Mucosa of descending colon (tissue), 3 donors: ENCODE measurements around the gene CNGA3. TPM values are rescaled to one million over a fixed set of nuclear protein-coding genes. Genes with fewer than 3 reads are reported as not detected.
"Not testable (repeated sequence)": the region's sequence is repeated elsewhere in the genome, so short reads cannot be mapped to it uniquely, and the experiment has no call there.

Experiments
- ATAC-seq: fragments of 200-7000 bp; cut with Tn5 transposase; one replicate; pipeline ENCODE4 v1.9.1; 2020; ENCODE audit warnings: mild to moderate bottlenecking, moderate library complexity
- DNase-seq, 3 donors: peaks; one replicate each; pipeline ENCODE4 v3.0.0-alpha.2; 2020
- H3K36me3 ChIP-seq: fragments of 200-600 bp; one replicate; pipeline ENCODE4 v1.8.0; 2021; ENCODE audit warnings: low read depth, mild to moderate bottlenecking
- H3K4me1 ChIP-seq: fragments of 200-600 bp; one replicate; pipeline ENCODE4 v1.8.0; 2021; ENCODE audit warnings: low read depth, mild to moderate bottlenecking
- H3K4me3 ChIP-seq: fragments of 200-600 bp; one replicate; pipeline ENCODE4 v1.8.0; 2021; ENCODE audit warnings: mild to moderate bottlenecking
- H3K9me3 ChIP-seq: fragments of 200-600 bp; one replicate; pipeline ENCODE4 v1.8.0; 2021; ENCODE audit warnings: mild to moderate bottlenecking
- intact Hi-C, 2 donors: fragments of 100-400 bp; cut with DNase I in 1 of 2; cut with micrococcal nuclease in 1 of 2; formaldehyde crosslinking; loops; one replicate each; pipeline versions ENCODE4 v1.11.0 to v1.11.1; 2022; cut with DNase I, micrococcal nuclease
- total RNA-seq, 3 donors: library from RNA; stranded (reverse); fragmentation: NEBNext Ultra II Directional in 2 of 3; extraction: Animal tissue kit (Norgen Biotek cat#: 25700) in 2 of 3; gene quantifications; one replicate each; pipeline versions ENCODE4 v1.2.1 to v1.2.4, GENCODE V29; 2021 to 2023
- TF ChIP-seq, protein P1 (sequence below): fragments of 200-600 bp; IDR thresholded peaks from one replicate; pipeline ENCODE4 v1.8.0; 2022; ENCODE audit warnings: antibody characterized with exemption, mild to moderate bottlenecking
- donor health status: DM: no; HTN: no; CAD: no; lungs with moderate emphysema.
- donor health status: DM: no; HTN: no; CAD: no.
- donor health status: DM: no; HTN: yes; CAD: no.

CNGA3 gene
- total RNA-seq, 3 donors from 2014 or later, result 0.20 to 3.4 (median 0.63) TPM

DNA sequence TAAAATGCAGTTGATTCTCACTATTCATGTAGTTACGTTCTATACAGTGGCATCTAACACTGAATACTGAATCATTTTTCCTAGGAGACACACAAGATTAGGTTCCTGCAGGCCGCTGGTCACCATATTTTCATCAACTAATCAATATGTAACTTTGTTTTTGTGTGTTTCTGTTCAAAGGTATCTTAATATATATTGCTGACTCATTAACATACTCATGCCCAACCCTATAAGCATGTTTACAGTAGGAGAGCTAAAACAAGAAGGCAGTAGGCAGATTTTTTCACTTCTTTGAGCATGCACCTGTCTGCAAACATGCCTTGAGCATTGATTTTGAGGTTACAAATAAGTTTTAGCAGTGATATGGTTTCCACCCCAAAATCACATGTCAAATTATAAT, 30.3 kb upstream of the CNGA3 start:
- ATAC-seq (no peak), DNase-seq (no peak)
- intact Hi-C loops, result no loop called here
- Histone ChIP-seq H3K4me1 (no peaks in the 10 kb centered on the region), H3K36me3 (no peaks in the 10 kb centered on the region), H3K4me3 (no peak overlapping the region), H3K9me3 (peaks cover 11% of the 10 kb centered on the region)
- TF ChIP-seq, protein P1, sequence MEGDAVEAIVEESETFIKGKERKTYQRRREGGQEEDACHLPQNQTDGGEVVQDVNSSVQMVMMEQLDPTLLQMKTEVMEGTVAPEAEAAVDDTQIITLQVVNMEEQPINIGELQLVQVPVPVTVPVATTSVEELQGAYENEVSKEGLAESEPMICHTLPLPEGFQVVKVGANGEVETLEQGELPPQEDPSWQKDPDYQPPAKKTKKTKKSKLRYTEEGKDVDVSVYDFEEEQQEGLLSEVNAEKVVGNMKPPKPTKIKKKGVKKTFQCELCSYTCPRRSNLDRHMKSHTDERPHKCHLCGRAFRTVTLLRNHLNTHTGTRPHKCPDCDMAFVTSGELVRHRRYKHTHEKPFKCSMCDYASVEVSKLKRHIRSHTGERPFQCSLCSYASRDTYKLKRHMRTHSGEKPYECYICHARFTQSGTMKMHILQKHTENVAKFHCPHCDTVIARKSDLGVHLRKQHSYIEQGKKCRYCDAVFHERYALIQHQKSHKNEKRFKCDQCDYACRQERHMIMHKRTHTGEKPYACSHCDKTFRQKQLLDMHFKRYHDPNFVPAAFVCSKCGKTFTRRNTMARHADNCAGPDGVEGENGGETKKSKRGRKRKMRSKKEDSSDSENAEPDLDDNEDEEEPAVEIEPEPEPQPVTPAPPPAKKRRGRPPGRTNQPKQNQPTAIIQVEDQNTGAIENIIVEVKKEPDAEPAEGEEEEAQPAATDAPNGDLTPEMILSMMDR, result no peak

DNA sequence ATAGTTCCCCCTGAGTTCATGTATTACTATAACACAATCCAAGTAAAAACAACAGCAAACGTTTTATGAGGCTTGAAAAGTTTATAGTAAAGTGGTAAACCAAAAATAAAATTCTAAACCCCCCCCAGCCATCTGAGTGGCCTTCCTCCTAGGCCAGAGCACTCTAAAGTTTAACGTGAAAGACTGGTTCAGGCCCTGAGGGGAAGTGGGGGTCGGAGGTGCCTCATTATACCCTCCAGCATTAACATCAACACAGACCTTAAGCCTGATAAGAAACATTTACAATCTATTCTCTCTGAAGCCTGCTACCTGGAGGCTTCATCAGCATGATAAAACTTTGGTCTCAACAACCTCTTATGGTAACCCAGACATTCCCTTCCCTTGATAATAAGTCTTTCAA, 29.0 kb upstream of the CNGA3 start:
- TF ChIP-seq, protein P1, result no peak
- DNase-seq, result no peak
- peaks cover 15% of the 10 kb centered on the region for H3K9me3 ChIP-seq

DNA sequence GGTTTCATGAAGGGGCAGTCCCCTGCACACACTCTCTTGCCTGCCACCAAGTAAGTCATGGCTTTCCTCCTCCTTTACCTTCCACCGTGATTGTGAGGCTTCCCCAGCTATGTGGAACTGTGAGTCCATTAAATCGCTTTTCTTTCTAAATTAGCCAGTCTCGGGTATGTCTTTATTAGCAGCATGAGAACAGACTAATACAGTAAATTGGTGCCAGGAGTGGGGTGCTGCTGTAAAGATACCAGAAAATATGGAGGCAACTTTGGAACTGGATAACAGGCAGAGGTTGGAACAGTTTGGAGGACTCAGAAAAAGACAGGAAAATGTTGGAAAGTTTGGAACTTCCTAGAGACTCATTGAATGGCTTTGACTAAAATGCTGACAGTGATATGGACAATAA, 26.1 kb upstream of the CNGA3 start:
- intact Hi-C loops, H3K36me3 ChIP-seq, H3K4me1 ChIP-seq, DNase-seq, H3K4me3 ChIP-seq, ATAC-seq: not testable (repeated sequence)
- peaks cover 15% of the 10 kb centered on the region for H3K9me3 ChIP-seq

More for the DNA sequence above, 29.0 kb upstream of the CNGA3 start:
- Histone ChIP-seq H3K4me3 (no peak overlapping the region), H3K4me1 (no peaks in the 10 kb centered on the region), H3K36me3 (no peaks in the 10 kb centered on the region)
- intact Hi-C loops, result no loop called here
- no peak for ATAC-seq

DNA sequence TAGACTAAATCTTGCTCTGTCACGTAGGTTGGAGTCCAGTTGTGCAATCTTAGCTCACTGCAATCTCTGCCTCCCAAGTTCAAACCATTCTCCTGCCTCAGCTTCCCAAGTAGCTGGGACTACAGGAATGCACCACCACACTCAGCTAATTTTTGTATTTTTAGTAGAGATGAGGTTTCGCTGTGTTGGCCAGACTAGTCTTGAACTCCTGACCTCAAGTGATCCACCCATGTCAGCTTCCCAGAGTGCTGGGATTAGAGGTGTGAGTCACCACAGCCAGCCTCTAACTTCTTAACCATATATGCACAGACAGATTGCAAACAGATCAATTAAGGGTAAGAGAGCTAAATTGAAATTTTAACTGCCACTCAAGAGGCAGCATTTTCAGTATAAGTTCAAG, 22.1 kb upstream of the CNGA3 start:
- TF ChIP-seq, protein P1, result no peak
- Histone ChIP-seq H3K9me3 (peaks cover 15% of the 10 kb centered on the region), H3K4me3 (no peak overlapping the region), H3K36me3 (no peaks in the 10 kb centered on the region), H3K4me1 (no peaks in the 10 kb centered on the region)
- ATAC-seq (no peak), DNase-seq (no peak)
- intact Hi-C loops, result no loop called here

DNA sequence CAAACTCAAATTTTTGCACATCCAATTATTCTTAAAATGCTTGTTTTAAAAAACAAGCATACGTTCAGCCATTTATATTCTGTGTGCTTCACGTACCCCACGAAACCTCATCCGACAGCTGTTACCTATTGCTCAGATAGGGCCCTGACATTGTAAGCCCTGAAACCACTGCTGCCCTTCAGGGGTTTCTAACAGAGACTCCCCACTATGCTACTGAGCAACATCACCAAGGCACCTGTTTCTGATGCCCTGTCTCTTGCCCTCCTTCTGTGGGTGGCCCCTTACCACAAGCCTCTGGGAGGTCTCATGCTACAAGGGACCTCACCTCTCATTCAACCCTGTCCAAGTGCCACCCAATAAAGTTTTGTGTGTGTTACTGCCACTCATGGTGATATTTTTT, 18.5 kb upstream of the CNGA3 start:
- Histone ChIP-seq H3K4me1 (no peaks in the 10 kb centered on the region), H3K9me3 (no peaks in the 10 kb centered on the region), H3K4me3 (no peak overlapping the region), H3K36me3 (no peaks in the 10 kb centered on the region)
- no peak for ATAC-seq
- TF ChIP-seq, protein P1, result no peak
- intact Hi-C loops, result no loop called here
- DNase-seq, result no peak

DNA sequence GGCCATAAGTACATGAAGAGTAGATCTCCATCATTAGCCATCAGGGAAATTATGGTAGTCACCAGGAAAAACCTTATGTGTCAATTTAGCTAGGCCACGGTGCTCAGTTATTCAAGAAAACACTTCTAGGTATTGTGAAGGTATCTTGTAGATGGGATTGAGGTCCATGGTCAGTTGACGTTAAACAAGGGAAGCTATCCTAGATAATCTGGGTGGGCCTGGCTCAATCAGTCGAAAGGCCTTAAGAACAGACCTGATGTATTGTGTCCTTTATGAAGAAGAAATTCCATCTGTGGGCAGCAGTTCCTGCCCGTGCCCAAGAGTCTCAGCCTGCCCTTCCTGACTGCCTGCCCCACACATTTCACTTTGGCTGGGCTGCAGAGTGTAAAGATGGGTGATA, 16.7 kb upstream of the CNGA3 start:
- H3K4me1 ChIP-seq, result no peaks in the 10 kb centered on the region
- H3K9me3 ChIP-seq, result no peaks in the 10 kb centered on the region
- H3K4me3 ChIP-seq, result no peak overlapping the region
- DNase-seq, result no peak
- no peak for ATAC-seq
- intact Hi-C loops, result no loop called here
- no peaks in the 10 kb centered on the region for H3K36me3 ChIP-seq
- TF ChIP-seq, protein P1, result no peak
